Measurements from ENCODE around the gene CEP350.

- TF ChIP-seq POLR2A (IDR thresholded peaks at IDR 0.05): no peak
- TF ChIP-seq CTCF (IDR thresholded peaks at IDR 0.05): no peak
These were observed 21.4 kb upstream of the CEP350 start for GRCh38 chr1:179933219-179933618.
